Stromal cell of bone marrow (primary cell): Measurements from ENCODE around the gene MLH3.
"Not testable (repeated sequence)": the region's sequence is repeated elsewhere in the genome, so short reads cannot be mapped to it uniquely, and the experiment has no call there.

Experiments
- DNase-seq: peaks from one replicate; pipeline ENCODE4 v3.0.0-alpha.2; 2012; ENCODE audit warnings: low read depth

MLH3 gene

GRCh38 chr14:75025082-75025481 is 26.2 kb downstream of the MLH3 start:
- no peak for DNase-seq

GRCh38 chr14:75023108-75023507 is 28.2 kb downstream of the MLH3 start:
- DNase-seq: no peak

- no peak for DNase-seq
These were observed 28.6 kb downstream of the MLH3 start for GRCh38 chr14:75022655-75023054.

- no peak for DNase-seq
These were observed 32.6 kb downstream of the MLH3 start for GRCh38 chr14:75018694-75019093.

- no peak for DNase-seq
These were observed 34.5 kb downstream of the MLH3 start for GRCh38 chr14:75016815-75017214.

- DNase-seq: no peak
These were observed 35.8 kb downstream of the MLH3 start for GRCh38 chr14:75015496-75015895.

- no peak for DNase-seq
These were observed 38.0 kb downstream of the MLH3 start for GRCh38 chr14:75013290-75013689.

- peak; percentile 91 for DNase-seq
These were observed 39.8 kb downstream of the MLH3 start for GRCh38 chr14:75011356-75011994.

- no peak for DNase-seq
These were observed 40.7 kb downstream of the MLH3 start for GRCh38 chr14:75010472-75011093.

- DNase-seq: no peak
These were observed 42.1 kb downstream of the MLH3 start for GRCh38 chr14:75009176-75009575.

- no peak for DNase-seq
These were observed 45.9 kb downstream of the MLH3 start for GRCh38 chr14:75005357-75005756.

- DNase-seq: no peak
These were observed 47.8 kb downstream of the MLH3 start for GRCh38 chr14:75003250-75004027.

GRCh38 chr14:75002392-75003249 is 48.6 kb downstream of the MLH3 start, which contains the start of gene EIF2B2:
TSS of gene EIF2B2 (plus strand) at chr14:75002921. CDS start at chr14:75002991, 70 bp downstream.
- DNase-seq: peak; percentile 91

GRCh38 chr14:75001899-75002298 is 49.4 kb downstream of the MLH3 start:
- no peak for DNase-seq

- no peak for DNase-seq
These were observed 50.0 kb downstream of the MLH3 start for GRCh38 chr14:75001261-75001660.

GRCh38 chr14:74995781-74996180 is 55.5 kb downstream of the MLH3 start:
- DNase-seq: not testable (repeated sequence)

GRCh38 chr14:74994182-74994581 is 57.1 kb downstream of the MLH3 start:
- not testable (repeated sequence) for DNase-seq

GRCh38 chr14:74988993-74989392 is 62.3 kb downstream of the MLH3 start:
- no peak for DNase-seq

- no peak for DNase-seq
These were observed 63.1 kb downstream of the MLH3 start for GRCh38 chr14:74988131-74988530.

GRCh38 chr14:74985806-74986205 is 65.5 kb downstream of the MLH3 start:
- DNase-seq: no peak

- no peak for DNase-seq
These were observed 66.3 kb downstream of the MLH3 start for GRCh38 chr14:74985028-74985310.
